ENCODE data around the gene NDFIP1. TPM values are rescaled to one million over a fixed set of nuclear protein-coding genes. Genes with fewer than 3 reads are reported as not detected.

Gene NDFIP1
- total RNA-seq, 2 experiments from 2014 or later = 74.6 to 76.4 TPM

GRCh38 chr5:142095035-142095434 lies 13.5 kb upstream of the NDFIP1 start:
- peak; percentile 84 for DNase-seq
- no peaks in the 10 kb centered on the region for H3K9me3 Mint-ChIP-seq
- no peaks in the 10 kb centered on the region for H3K36me3 Mint-ChIP-seq
- peak overlapping the region; percentile 95 for H3K27ac Mint-ChIP-seq
- ChIA-PET CTCF (interaction anchor here (1.2 to 4.1 kb wide), 7 partner anchors 8 to 87 kb away, joined by 5 to 48 read pairs (median 8); partner anchors contain the start of gene NDFIP1), POLR2A (interaction anchor here (0.8 to 5.7 kb wide), 6 partner anchors 8 to 126 kb away, joined by 4 to 84 read pairs (median 6); partner anchors contain the start of genes GNPDA1, NDFIP1 and RNF14)
- H3K4me3 Mint-ChIP-seq = peak overlapping the region; percentile 48
- intact Hi-C loops (cut with micrococcal nuclease) = loop anchor here (1.0 to 10.0 kb wide), 7 partner anchors 13 to 480 kb away; partner anchors contain the start of genes DIAPH1, NDFIP1 and RNF14
- peaks cover 70% of the 10 kb centered on the region for H3K4me1 Mint-ChIP-seq (ENCODE audit: low read depth)
- no peaks in the 10 kb centered on the region for H3K27me3 Mint-ChIP-seq

- Mint-ChIP-seq H3K27me3 (no peaks in the 10 kb centered on the region), H3K4me1 (ENCODE audit: low read depth) (peaks cover 63% of the 10 kb centered on the region), H3K9me3 (no peaks in the 10 kb centered on the region), H3K4me3 (peak overlapping the region; percentile 48), H3K27ac (peak overlapping the region; percentile 95), H3K36me3 (no peaks in the 10 kb centered on the region)
- intact Hi-C loops (cut with micrococcal nuclease) = loop anchor here (1.0 to 10.0 kb wide), 8 partner anchors 7 to 481 kb away; partner anchors contain the start of genes DIAPH1, NDFIP1 and RNF14
- POLR2A ChIA-PET = interaction anchor here (0.6 to 5.7 kb wide), 8 partner anchors 9 to 1992 kb away, joined by 3 to 84 read pairs (median 6); partner anchors contain the start of genes GNPDA1, NDFIP1 and RNF14
- CTCF ChIA-PET = interaction anchor here (0.6 to 4.1 kb wide), 13 partner anchors 9 to 135 kb away, joined by 3 to 48 read pairs (median 6); partner anchors contain the start of genes NDFIP1 and RNF14
- DNase-seq = peak; percentile 93
Measured at GRCh38 chr5:142095651-142096330, 12.8 kb upstream of the NDFIP1 start.

- Mint-ChIP-seq H3K27me3 (no peaks in the 10 kb centered on the region), H3K4me1 (ENCODE audit: low read depth) (peaks cover 60% of the 10 kb centered on the region), H3K36me3 (no peaks in the 10 kb centered on the region), H3K9me3 (no peaks in the 10 kb centered on the region), H3K4me3 (no peak overlapping the region), H3K27ac (peak overlapping the region; percentile 80)
- ChIA-PET CTCF (interaction anchor here (0.6 to 4.1 kb wide), 12 partner anchors 13 to 135 kb away, joined by 3 to 48 read pairs (median 6); partner anchors contain the start of genes NDFIP1 and RNF14), POLR2A (interaction anchor here (0.6 to 5.7 kb wide), 7 partner anchors 9 to 1991 kb away, joined by 3 to 84 read pairs (median 6); partner anchors contain the start of genes GNPDA1 and NDFIP1)
- no peak for DNase-seq
- intact Hi-C loops (cut with micrococcal nuclease) = loop anchor here (1.0 to 10.0 kb wide), 3 partner anchors 8 to 482 kb away; partner anchors contain the start of genes DIAPH1 and RNF14
Measured at GRCh38 chr5:142096382-142096781, 12.2 kb upstream of the NDFIP1 start.

- CTCF ChIA-PET = interaction anchor here (1.3 kb wide), 1 partner anchor 81 kb away, joined by 3 read pairs; no protein-coding TSS in a partner anchor
Measured at GRCh38 chr5:142097681-142098080, 10.9 kb upstream of the NDFIP1 start.

GRCh38 chr5:142098275-142098674 lies 10.3 kb upstream of the NDFIP1 start:
- intact Hi-C loops (cut with micrococcal nuclease) = loop anchor here (5.0 to 10.0 kb wide), 2 partner anchors 131 to 483 kb away; partner anchors contain the start of genes DIAPH1 and RNF14
- H3K27ac Mint-ChIP-seq = peak overlapping the region; percentile 8
- H3K9me3 Mint-ChIP-seq = no peaks in the 10 kb centered on the region
- H3K4me3 Mint-ChIP-seq = no peak overlapping the region
- ChIA-PET POLR2A (interaction anchor here (5.7 kb wide), 1 partner anchor 11 kb away, joined by 84 read pairs; the partner anchor contains the start of gene NDFIP1), CTCF (interaction anchor here (1.3 kb wide), 1 partner anchor 82 kb away, joined by 3 read pairs; no protein-coding TSS in a partner anchor)
- DNase-seq = no peak
- H3K4me1 Mint-ChIP-seq (ENCODE audit: low read depth) = peaks cover 52% of the 10 kb centered on the region
- no peaks in the 10 kb centered on the region for H3K36me3 Mint-ChIP-seq
- H3K27me3 Mint-ChIP-seq = no peaks in the 10 kb centered on the region

More at GRCh38 chr5:142097681-142098080, 10.9 kb upstream of the NDFIP1 start:
- Mint-ChIP-seq H3K4me3 (no peak overlapping the region), H3K4me1 (ENCODE audit: low read depth) (peaks cover 51% of the 10 kb centered on the region), H3K27me3 (no peaks in the 10 kb centered on the region), H3K9me3 (no peaks in the 10 kb centered on the region), H3K27ac (peak overlapping the region; percentile 8), H3K36me3 (no peaks in the 10 kb centered on the region)
- intact Hi-C loops (cut with micrococcal nuclease) = loop anchor here (5.0 to 10.0 kb wide), 2 partner anchors 130 to 483 kb away; partner anchors contain the start of genes DIAPH1 and RNF14
- POLR2A ChIA-PET = interaction anchor here (0.6 to 5.7 kb wide), 2 partner anchors 11 to 521 kb away, joined by 3 to 84 read pairs; partner anchors contain the start of gene NDFIP1
- DNase-seq = peak; percentile 32

GRCh38 chr5:142098931-142099330 lies 9.6 kb upstream of the NDFIP1 start:
- H3K27ac Mint-ChIP-seq = no peak overlapping the region
- H3K36me3 Mint-ChIP-seq = no peaks in the 10 kb centered on the region
- peaks cover 48% of the 10 kb centered on the region for H3K4me1 Mint-ChIP-seq (ENCODE audit: low read depth)
- POLR2A ChIA-PET = no interaction called here
- no peaks in the 10 kb centered on the region for H3K27me3 Mint-ChIP-seq
- DNase-seq = no peak
- no peak overlapping the region for H3K4me3 Mint-ChIP-seq
- intact Hi-C loops (cut with micrococcal nuclease) = loop anchor here (5.0 to 10.0 kb wide), 2 partner anchors 132 to 484 kb away; partner anchors contain the start of genes DIAPH1 and RNF14
- no peaks in the 10 kb centered on the region for H3K9me3 Mint-ChIP-seq
- CTCF ChIA-PET = no interaction called here

- CTCF ChIA-PET = no interaction called here
- POLR2A ChIA-PET = no interaction called here
- intact Hi-C loops (cut with micrococcal nuclease) = no loop called here
- no peak overlapping the region for H3K27ac Mint-ChIP-seq
- no peaks in the 10 kb centered on the region for H3K27me3 Mint-ChIP-seq
- H3K4me1 Mint-ChIP-seq (ENCODE audit: low read depth) = peaks cover 44% of the 10 kb centered on the region
- DNase-seq = no peak
- no peaks in the 10 kb centered on the region for H3K36me3 Mint-ChIP-seq
- H3K4me3 Mint-ChIP-seq = no peak overlapping the region
- no peaks in the 10 kb centered on the region for H3K9me3 Mint-ChIP-seq
Measured at GRCh38 chr5:142100307-142100706, 8.3 kb upstream of the NDFIP1 start.

GRCh38 chr5:142102980-142103740 lies 5.4 kb upstream of the NDFIP1 start:
- peaks cover 48% of the 10 kb centered on the region for H3K4me1 Mint-ChIP-seq (ENCODE audit: low read depth)
- ChIA-PET CTCF (no interaction called here), POLR2A (no interaction called here)
- H3K36me3 Mint-ChIP-seq = no peaks in the 10 kb centered on the region
- DNase-seq = no peak
- H3K27ac Mint-ChIP-seq = no peak overlapping the region
- no peaks in the 10 kb centered on the region for H3K9me3 Mint-ChIP-seq
- no peaks in the 10 kb centered on the region for H3K27me3 Mint-ChIP-seq
- no peak overlapping the region for H3K4me3 Mint-ChIP-seq
- intact Hi-C loops (cut with micrococcal nuclease) = no loop called here

GRCh38 chr5:142104491-142104890 lies 4.1 kb upstream of the NDFIP1 start:
- peak; percentile 24 for DNase-seq
- POLR2A ChIA-PET = interaction anchor here (1.2 to 2.2 kb wide), 2 partner anchors 8 to 10 kb away, joined by 4 to 6 read pairs; no protein-coding TSS in a partner anchor
- peaks cover 41% of the 10 kb centered on the region for H3K4me1 Mint-ChIP-seq (ENCODE audit: low read depth)

GRCh38 chr5:142106061-142106460 lies 2.5 kb upstream of the NDFIP1 start:
- no peak overlapping the region for H3K4me3 Mint-ChIP-seq
- H3K4me1 Mint-ChIP-seq (ENCODE audit: low read depth) = peaks cover 51% of the 10 kb centered on the region
- CTCF ChIA-PET = interaction anchor here (1.0 kb wide), 1 partner anchor 89 kb away, joined by 3 read pairs; no protein-coding TSS in a partner anchor
- peak overlapping the region; percentile 18 for H3K27ac Mint-ChIP-seq
- POLR2A ChIA-PET = interaction anchor here (2.2 kb wide), 1 partner anchor 10 kb away, joined by 6 read pairs; no protein-coding TSS in a partner anchor
- DNase-seq = no peak
- intact Hi-C loops (cut with micrococcal nuclease) = loop anchor here (5.0 kb wide), 1 partner anchor 36 kb away; no protein-coding TSS in a partner anchor
- H3K9me3 Mint-ChIP-seq = no peaks in the 10 kb centered on the region
- no peaks in the 10 kb centered on the region for H3K27me3 Mint-ChIP-seq
- H3K36me3 Mint-ChIP-seq = peaks cover 18% of the 10 kb centered on the region

More at GRCh38 chr5:142104491-142104890, 4.1 kb upstream of the NDFIP1 start:
- Mint-ChIP-seq H3K27me3 (no peaks in the 10 kb centered on the region), H3K9me3 (no peaks in the 10 kb centered on the region), H3K27ac (peak overlapping the region; percentile 76), H3K36me3 (peaks cover 4% of the 10 kb centered on the region), H3K4me3 (peak overlapping the region; percentile 9)
- intact Hi-C loops (cut with micrococcal nuclease) = no loop called here
- CTCF ChIA-PET = interaction anchor here (0.6 to 1.5 kb wide), 2 partner anchors 93 to 149 kb away, joined by 3 to 5 read pairs; no protein-coding TSS in a partner anchor
